ENCODE results near the gene OR2M2. TPM values are rescaled to one million over a fixed set of nuclear protein-coding genes. Genes with fewer than 3 reads are reported as not detected.

Gene OR2M2
- total and polyA plus RNA-seq, 2 donors (not counting 3 experiments of a cell fraction or from before 2014, with no cell fraction given): not detected

DNA sequence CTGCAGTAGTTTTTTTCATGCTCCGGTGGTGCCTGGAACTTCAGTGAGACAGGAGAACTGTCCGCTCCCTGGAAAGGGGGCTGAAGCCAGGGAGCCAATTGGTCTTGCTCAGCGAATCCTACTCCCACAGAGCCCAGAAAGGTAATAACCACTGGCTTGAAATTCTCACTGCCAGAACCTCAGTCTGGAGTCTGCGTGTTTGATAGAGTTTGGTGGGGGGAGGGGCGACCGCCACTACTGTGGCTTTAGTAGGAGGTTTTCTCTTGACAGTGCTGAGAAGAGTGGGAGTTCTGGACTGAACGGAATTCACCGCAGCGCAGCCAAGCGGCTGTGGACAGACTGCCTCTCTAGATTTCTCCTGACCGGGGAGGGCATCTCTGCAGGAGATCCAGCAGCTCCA, 14.4 kb downstream of the OR2M2 start:
- BruUV-seq (replicated peaks): no TSS peak
- Histone ChIP-seq H3K27ac (ENCODE audit: insufficient read depth, low read depth, low read length) (no peak overlapping the region), H3K9ac (replicated peaks; ENCODE audit: extremely low read depth, insufficient read depth, low read length) (no peak overlapping the region), H2AFZ (ENCODE audit: low read depth, low read length) (no peak overlapping the region), H3K4me2 (ENCODE audit: insufficient read depth, low read length) (no peak overlapping the region), H3K27me3 (ENCODE audit: control insufficient read depth in 2 of 2, insufficient read depth in 2 of 2, low read length in 2 of 2) (no peaks in the 10 kb centered on the region), H3K36me3 (ENCODE audit: control insufficient read depth in 2 of 2, extremely low read depth in 1 of 2, insufficient read depth in 2 of 2, low read length in 2 of 2) (no peaks in the 10 kb centered on the region), H3K4me1 (ENCODE audit: control insufficient read depth, extremely low read depth, insufficient read depth, low read length) (no peaks in the 10 kb centered on the region), H3K4me3 (replicated peaks in 1 of 3; ENCODE audit: insufficient read depth in 1 of 3, low read depth in 1 of 3, low read length in 3 of 3) (no peak overlapping the region), H3K79me2 (ENCODE audit: control insufficient read depth, insufficient read depth, low read length) (no peaks in the 10 kb centered on the region), H3K9me3 (replicated peaks; ENCODE audit: control insufficient read depth, insufficient read depth, low read length) (peaks cover 2% of the 10 kb centered on the region), H3K9me1 (replicated peaks; ENCODE audit: control insufficient read depth, extremely low read depth, insufficient read depth, low read length) (no peaks in the 10 kb centered on the region), H4K20me1 (replicated peaks; ENCODE audit: control insufficient read depth, extremely low read depth, insufficient read depth, low read length) (no peaks in the 10 kb centered on the region)
- intact Hi-C loops (cut with micrococcal nuclease) (no loop called here), dilution Hi-C loops (cut with MboI; ENCODE audit: extremely low pct_ligation_motif_present, low sequenced_read_pairs) (no loop called here)
- TF ChIP-seq MYC (IDR thresholded peaks at IDR 0.05; ENCODE audit: low read depth, low read length): no peak
- TF ChIP-seq JUN (IDR thresholded peaks at IDR 0.05; ENCODE audit: borderline replicate concordance, insufficient read depth, insufficient read length, low read depth): no peak
- TF ChIP-seq FOS (IDR thresholded peaks at IDR 0.05; ENCODE audit: borderline replicate concordance, insufficient read depth, low read length): no peak
- no peak for TF ChIP-seq GATA2 (IDR thresholded peaks at IDR 0.05; ENCODE audit: insufficient read depth, insufficient read length, low read depth, low read length)
- TF ChIP-seq, protein P1, sequence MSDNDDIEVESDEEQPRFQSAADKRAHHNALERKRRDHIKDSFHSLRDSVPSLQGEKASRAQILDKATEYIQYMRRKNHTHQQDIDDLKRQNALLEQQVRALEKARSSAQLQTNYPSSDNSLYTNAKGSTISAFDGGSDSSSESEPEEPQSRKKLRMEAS (IDR thresholded peaks at IDR 0.05; ENCODE audit: insufficient read depth, insufficient read length): no peak
- no peak for TF ChIP-seq POLR2A (IDR thresholded peaks at IDR 0.05; ENCODE audit: low read depth, low read length)
- no peak for TF ChIP-seq POLR2AphosphoS5 (IDR thresholded peaks at IDR 0.05; ENCODE audit: insufficient read depth, low read depth, low read length)
- no peak for TF ChIP-seq EZH2 (IDR thresholded peaks at IDR 0.05; ENCODE audit: borderline replicate concordance, low read depth, low read length, severe bottlenecking)
- TF ChIP-seq CTCF (IDR thresholded peaks at IDR 0.05; ENCODE audit: extremely low read depth in 1 of 2, insufficient read depth in 1 of 2, low read depth in 1 of 2, low read length in 2 of 2): no peak
- CTCF ChIA-PET: no interaction called here
- POLR2A ChIA-PET: no interaction called here
- DNase-seq (ENCODE audit: low read depth, low spot score) (no peak), FAIRE-seq (no peak)
